Measurements from ENCODE around the gene SSPN.

- TF ChIP-seq, protein P1, sequence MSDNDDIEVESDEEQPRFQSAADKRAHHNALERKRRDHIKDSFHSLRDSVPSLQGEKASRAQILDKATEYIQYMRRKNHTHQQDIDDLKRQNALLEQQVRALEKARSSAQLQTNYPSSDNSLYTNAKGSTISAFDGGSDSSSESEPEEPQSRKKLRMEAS (IDR thresholded peaks at IDR 0.05): peak; percentile 67; the same call in 1 of the 2 replicates
- TF ChIP-seq TAF1 (IDR thresholded peaks at IDR 0.05; ENCODE audit: low read depth): no peak
These were observed 83.3 kb downstream of the SSPN start for GRCh38 chr12:26278666-26279065.

Measured in Ishikawa (cell line).